ENCODE measurements around the gene NKAIN1.
A peak's percentile ranks its signal among the peaks of the same experiment; 100 is the strongest.

NKAIN1 gene

GRCh38 chr1:31221072-31221471 is 18.6 kb downstream of the NKAIN1 start:
- no peak for DNase-seq
- no CpG with 5 or more reads among the region's 6 CpGs for WGBS (ENCODE audit: extremely low coverage, insufficient coverage, low lambda C conversion rate)
- Histone ChIP-seq H3K36me3 (ENCODE audit: control insufficient read depth, insufficient read depth, low read length) (no peaks in the 10 kb centered on the region), H3K27ac (ENCODE audit: low read depth, low read length) (no peak overlapping the region), H3K4me2 (ENCODE audit: low read length) (no peak overlapping the region), H3K18ac (ENCODE audit: low read length) (no peak overlapping the region), H2BK15ac (replicated peaks; ENCODE audit: low read depth) (no peak overlapping the region), H2AK5ac (ENCODE audit: low read length) (no peak overlapping the region), H4K8ac (ENCODE audit: low read depth, low read length) (no peak overlapping the region), H3K4ac (ENCODE audit: low read depth, low read length) (no peak overlapping the region), H3K23ac (ENCODE audit: low read length) (no peak overlapping the region), H3K79me1 (ENCODE audit: low read length) (no peaks in the 10 kb centered on the region), H3K9ac (ENCODE audit: low read length) (no peak overlapping the region), H3K4me3 (ENCODE audit: low read length) (no peak overlapping the region), H2BK120ac (ENCODE audit: low read depth, low read length) (no peak overlapping the region), H3K56ac (ENCODE audit: low read length) (no peak overlapping the region), H3K4me1 (ENCODE audit: control insufficient read depth, low read depth, low read length) (no peaks in the 10 kb centered on the region), H3K79me2 (ENCODE audit: control insufficient read depth, insufficient read depth, low read length) (no peaks in the 10 kb centered on the region), H2BK5ac (ENCODE audit: low read length) (no peak overlapping the region), H4K5ac (ENCODE audit: low read length) (no peak overlapping the region), H3K27me3 (ENCODE audit: insufficient read depth, low read length, poor library complexity) (no peaks in the 10 kb centered on the region)

DNA sequence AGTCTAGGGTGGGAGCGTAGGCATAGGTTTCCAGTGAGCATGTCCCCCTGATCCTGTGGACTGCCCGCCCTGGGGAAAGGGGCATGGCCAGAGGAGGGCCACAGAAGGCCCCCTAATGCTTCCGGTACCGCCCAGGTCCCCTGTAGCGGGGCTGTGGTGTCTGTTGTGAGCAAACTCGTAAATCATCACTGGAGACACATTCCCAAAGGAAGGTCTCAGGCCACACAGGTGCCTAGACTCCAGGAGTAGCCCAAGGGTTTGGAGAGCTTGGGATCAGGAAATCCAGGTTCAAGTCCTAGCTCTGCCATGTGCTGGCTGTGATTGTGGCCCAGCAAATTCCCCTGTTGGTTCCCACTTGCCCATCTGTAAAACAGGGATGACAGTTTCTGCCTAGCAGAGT is 20.2 kb downstream of the NKAIN1 start:
- H2BK15ac ChIP-seq (replicated peaks; ENCODE audit: low read depth) = no peak overlapping the region
- no peak overlapping the region for H2AK5ac ChIP-seq (ENCODE audit: low read length)
- no peak for DNase-seq
- H3K4me3 ChIP-seq (ENCODE audit: low read length) = no peak overlapping the region
- H3K27me3 ChIP-seq (ENCODE audit: insufficient read depth, low read length, poor library complexity) = no peaks in the 10 kb centered on the region
- no peak overlapping the region for H3K56ac ChIP-seq (ENCODE audit: low read length)
- no peak overlapping the region for H3K27ac ChIP-seq (ENCODE audit: low read depth, low read length)
- H4K8ac ChIP-seq (ENCODE audit: low read depth, low read length) = no peak overlapping the region
- H3K23ac ChIP-seq (ENCODE audit: low read length) = no peak overlapping the region
- H3K4me2 ChIP-seq (ENCODE audit: low read length) = no peak overlapping the region
- no peaks in the 10 kb centered on the region for H3K79me2 ChIP-seq (ENCODE audit: control insufficient read depth, insufficient read depth, low read length)
- H3K4me1 ChIP-seq (ENCODE audit: control insufficient read depth, low read depth, low read length) = no peaks in the 10 kb centered on the region
- no peaks in the 10 kb centered on the region for H3K79me1 ChIP-seq (ENCODE audit: low read length)
- H4K5ac ChIP-seq (ENCODE audit: low read length) = no peak overlapping the region
- no peak overlapping the region for H3K9ac ChIP-seq (ENCODE audit: low read length)
- H2BK5ac ChIP-seq (ENCODE audit: low read length) = no peak overlapping the region
- no CpG with 5 or more reads among the region's 6 CpGs for WGBS (ENCODE audit: extremely low coverage, insufficient coverage, low lambda C conversion rate)
- H3K36me3 ChIP-seq (ENCODE audit: control insufficient read depth, insufficient read depth, low read length) = no peaks in the 10 kb centered on the region
- no peak overlapping the region for H2BK120ac ChIP-seq (ENCODE audit: low read depth, low read length)
- H3K4ac ChIP-seq (ENCODE audit: low read depth, low read length) = no peak overlapping the region
- H3K18ac ChIP-seq (ENCODE audit: low read length) = no peak overlapping the region

GRCh38 chr1:31218705-31219104 is 21.0 kb downstream of the NKAIN1 start:
- no peak overlapping the region for H3K27ac ChIP-seq (ENCODE audit: low read depth, low read length)
- no peak overlapping the region for H4K5ac ChIP-seq (ENCODE audit: low read length)
- no peak overlapping the region for H3K23ac ChIP-seq (ENCODE audit: low read length)
- no peak overlapping the region for H2BK15ac ChIP-seq (replicated peaks; ENCODE audit: low read depth)
- no peak overlapping the region for H3K56ac ChIP-seq (ENCODE audit: low read length)
- H2BK120ac ChIP-seq (ENCODE audit: low read depth, low read length) = no peak overlapping the region
- H3K27me3 ChIP-seq (ENCODE audit: insufficient read depth, low read length, poor library complexity) = no peaks in the 10 kb centered on the region
- no peak overlapping the region for H3K18ac ChIP-seq (ENCODE audit: low read length)
- no CpG with 5 or more reads among the region's 8 CpGs for WGBS (ENCODE audit: extremely low coverage, insufficient coverage, low lambda C conversion rate)
- H3K79me2 ChIP-seq (ENCODE audit: control insufficient read depth, insufficient read depth, low read length) = no peaks in the 10 kb centered on the region
- no peak for DNase-seq
- H3K79me1 ChIP-seq (ENCODE audit: low read length) = no peaks in the 10 kb centered on the region
- H2AK5ac ChIP-seq (ENCODE audit: low read length) = no peak overlapping the region
- no peaks in the 10 kb centered on the region for H3K36me3 ChIP-seq (ENCODE audit: control insufficient read depth, insufficient read depth, low read length)
- no peak overlapping the region for H3K4ac ChIP-seq (ENCODE audit: low read depth, low read length)
- H2BK5ac ChIP-seq (ENCODE audit: low read length) = no peak overlapping the region
- no peaks in the 10 kb centered on the region for H3K4me1 ChIP-seq (ENCODE audit: control insufficient read depth, low read depth, low read length)
- H3K9ac ChIP-seq (ENCODE audit: low read length) = no peak overlapping the region
- H4K8ac ChIP-seq (ENCODE audit: low read depth, low read length) = no peak overlapping the region
- no peak overlapping the region for H3K4me2 ChIP-seq (ENCODE audit: low read length)
- H3K4me3 ChIP-seq (ENCODE audit: low read length) = no peak overlapping the region

GRCh38 chr1:31216016-31216415 is 23.7 kb downstream of the NKAIN1 start:
- DNase-seq = peak; percentile 63
- no peak overlapping the region for H3K4ac ChIP-seq (ENCODE audit: low read depth, low read length)

DNA sequence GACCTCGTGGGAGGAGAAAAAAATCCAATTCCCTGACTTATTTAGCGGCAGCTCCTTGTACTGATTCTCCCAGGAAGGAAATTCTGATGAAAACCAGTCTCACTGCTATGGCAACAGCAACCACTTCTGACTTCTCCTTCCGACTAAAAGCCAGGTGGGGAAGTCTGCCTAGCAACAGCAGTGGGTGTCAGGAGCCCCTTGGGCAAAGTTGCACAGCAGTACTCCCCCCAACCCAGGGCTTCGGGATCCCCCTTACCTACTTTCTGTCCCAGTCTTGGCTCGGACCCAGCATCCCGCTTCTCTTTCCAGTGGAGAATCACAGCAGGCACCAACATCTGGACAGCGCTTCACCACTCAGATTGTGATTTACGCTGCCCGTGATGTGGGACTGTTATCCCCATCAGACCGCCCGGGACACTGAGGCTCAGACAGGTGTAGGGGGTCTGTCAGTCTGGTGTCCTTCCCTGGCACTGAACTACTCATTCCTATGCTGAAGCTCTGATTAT is 24.6 kb downstream of the NKAIN1 start:
- Histone ChIP-seq H3K4me3 (ENCODE audit: low read length) (no peak overlapping the region), H3K18ac (ENCODE audit: low read length) (no peak overlapping the region), H2BK15ac (replicated peaks; ENCODE audit: low read depth) (no peak overlapping the region), H3K4me2 (ENCODE audit: low read length) (no peak overlapping the region), H3K4ac (ENCODE audit: low read depth, low read length) (no peak overlapping the region), H2BK120ac (ENCODE audit: low read depth, low read length) (no peak overlapping the region), H3K27ac (ENCODE audit: low read depth, low read length) (no peak overlapping the region), H4K5ac (ENCODE audit: low read length) (no peak overlapping the region), H2BK5ac (ENCODE audit: low read length) (no peak overlapping the region), H3K79me2 (ENCODE audit: control insufficient read depth, insufficient read depth, low read length) (no peaks in the 10 kb centered on the region), H3K4me1 (ENCODE audit: control insufficient read depth, low read depth, low read length) (no peaks in the 10 kb centered on the region), H2AK5ac (ENCODE audit: low read length) (no peak overlapping the region), H3K23ac (ENCODE audit: low read length) (no peak overlapping the region), H3K36me3 (ENCODE audit: control insufficient read depth, insufficient read depth, low read length) (no peaks in the 10 kb centered on the region), H3K27me3 (ENCODE audit: insufficient read depth, low read length, poor library complexity) (no peaks in the 10 kb centered on the region), H3K9ac (ENCODE audit: low read length) (no peak overlapping the region), H4K8ac (ENCODE audit: low read depth, low read length) (no peak overlapping the region), H3K79me1 (ENCODE audit: low read length) (no peaks in the 10 kb centered on the region), H3K56ac (ENCODE audit: low read length) (no peak overlapping the region)
- no peak for DNase-seq
- no CpG with 5 or more reads among the region's 11 CpGs for WGBS (ENCODE audit: extremely low coverage, insufficient coverage, low lambda C conversion rate)

More at GRCh38 chr1:31216016-31216415, 23.7 kb downstream of the NKAIN1 start:
- Histone ChIP-seq H4K8ac (ENCODE audit: low read depth, low read length) (no peak overlapping the region), H3K18ac (ENCODE audit: low read length) (no peak overlapping the region), H3K4me1 (ENCODE audit: control insufficient read depth, low read depth, low read length) (no peaks in the 10 kb centered on the region), H2BK15ac (replicated peaks; ENCODE audit: low read depth) (no peak overlapping the region), H2BK120ac (ENCODE audit: low read depth, low read length) (no peak overlapping the region), H3K4me3 (ENCODE audit: low read length) (no peak overlapping the region), H3K4me2 (ENCODE audit: low read length) (no peak overlapping the region), H3K27ac (ENCODE audit: low read depth, low read length) (no peak overlapping the region), H3K56ac (ENCODE audit: low read length) (no peak overlapping the region), H2BK5ac (ENCODE audit: low read length) (no peak overlapping the region), H3K23ac (ENCODE audit: low read length) (no peak overlapping the region), H3K9ac (ENCODE audit: low read length) (no peak overlapping the region), H3K79me1 (ENCODE audit: low read length) (no peaks in the 10 kb centered on the region), H2AK5ac (ENCODE audit: low read length) (no peak overlapping the region), H3K79me2 (ENCODE audit: control insufficient read depth, insufficient read depth, low read length) (no peaks in the 10 kb centered on the region), H3K27me3 (ENCODE audit: insufficient read depth, low read length, poor library complexity) (no peaks in the 10 kb centered on the region), H3K36me3 (ENCODE audit: control insufficient read depth, insufficient read depth, low read length) (no peaks in the 10 kb centered on the region), H4K5ac (ENCODE audit: low read length) (no peak overlapping the region)
- no CpG with 5 or more reads among the region's 10 CpGs for WGBS (ENCODE audit: extremely low coverage, insufficient coverage, low lambda C conversion rate)

GRCh38 chr1:31214316-31215064 is 25.2 kb downstream of the NKAIN1 start:
- H4K5ac ChIP-seq (ENCODE audit: low read length) = no peak overlapping the region
- no peak overlapping the region for H3K9ac ChIP-seq (ENCODE audit: low read length)
- no peaks in the 10 kb centered on the region for H3K4me1 ChIP-seq (ENCODE audit: control insufficient read depth, low read depth, low read length)
- no peak overlapping the region for H2BK120ac ChIP-seq (ENCODE audit: low read depth, low read length)
- no peak overlapping the region for H3K4ac ChIP-seq (ENCODE audit: low read depth, low read length)
- H3K18ac ChIP-seq (ENCODE audit: low read length) = no peak overlapping the region
- H3K27ac ChIP-seq (ENCODE audit: low read depth, low read length) = no peak overlapping the region
- no CpG with 5 or more reads among the region's 12 CpGs for whole genome bisulfite sequencing (ENCODE audit: extremely low coverage, insufficient coverage, low lambda C conversion rate)
- H4K8ac ChIP-seq (ENCODE audit: low read depth, low read length) = no peak overlapping the region
- no peaks in the 10 kb centered on the region for H3K79me1 ChIP-seq (ENCODE audit: low read length)
- peak; percentile 63 for DNase-seq
- no peak overlapping the region for H3K23ac ChIP-seq (ENCODE audit: low read length)
- H2AK5ac ChIP-seq (ENCODE audit: low read length) = no peak overlapping the region
- H2BK5ac ChIP-seq (ENCODE audit: low read length) = no peak overlapping the region
- H3K36me3 ChIP-seq (ENCODE audit: control insufficient read depth, insufficient read depth, low read length) = no peaks in the 10 kb centered on the region
- H3K79me2 ChIP-seq (ENCODE audit: control insufficient read depth, insufficient read depth, low read length) = no peaks in the 10 kb centered on the region
- no peak overlapping the region for H3K56ac ChIP-seq (ENCODE audit: low read length)
- no peak overlapping the region for H3K4me3 ChIP-seq (ENCODE audit: low read length)
- no peak overlapping the region for H3K4me2 ChIP-seq (ENCODE audit: low read length)
- H3K27me3 ChIP-seq (ENCODE audit: insufficient read depth, low read length, poor library complexity) = no peaks in the 10 kb centered on the region
- H2BK15ac ChIP-seq (replicated peaks; ENCODE audit: low read depth) = no peak overlapping the region
